GM18519 (cell line): ENCODE results near the gene ENTPD2.

ENCODE experiments used
- ATAC-seq: cut with Tn5 transposase; IDR thresholded peaks from one replicate; pipeline ENCODE4 v1.9.1; 2021; ENCODE audit warnings: mild to moderate bottlenecking, moderate library complexity; ENCODE audit not compliant: unreplicated experiment, low FRiP score

The ENTPD2 gene

GRCh38 chr9:137019891-137020683, 33.8 kb downstream of the ENTPD2 start:
- ATAC-seq, result no peak

GRCh38 chr9:137018761-137019559, 34.9 kb downstream of the ENTPD2 start:
- ATAC-seq, result no peak

- ATAC-seq, result no peak
Observed at GRCh38 chr9:137017791-137018497, 35.9 kb downstream of the ENTPD2 start.

- ATAC-seq, result no peak
Observed at GRCh38 chr9:137017071-137017470, 36.8 kb downstream of the ENTPD2 start.

- ATAC-seq, result no peak
Observed at GRCh38 chr9:137016436-137016835, 37.4 kb downstream of the ENTPD2 start.

GRCh38 chr9:137015976-137016375, 37.9 kb downstream of the ENTPD2 start:
- ATAC-seq, result no peak

- no peak for ATAC-seq
Observed at GRCh38 chr9:137015540-137015930, 38.3 kb downstream of the ENTPD2 start.

- no peak for ATAC-seq
Observed at GRCh38 chr9:137014776-137015539, 38.9 kb downstream of the ENTPD2 start.

GRCh38 chr9:137014166-137014565, 39.7 kb downstream of the ENTPD2 start:
- no peak for ATAC-seq

GRCh38 chr9:137013571-137013940, 40.3 kb downstream of the ENTPD2 start:
- ATAC-seq, result no peak

- no peak for ATAC-seq
Observed at GRCh38 chr9:137012694-137013570, 40.9 kb downstream of the ENTPD2 start.

GRCh38 chr9:137011907-137012675, 41.8 kb downstream of the ENTPD2 start:
- no peak for ATAC-seq

- no peak for ATAC-seq
Observed at GRCh38 chr9:137011156-137011555, 42.7 kb downstream of the ENTPD2 start.

GRCh38 chr9:137009938-137010732, 43.7 kb downstream of the ENTPD2 start:
- ATAC-seq, result no peak

- ATAC-seq, result no peak
Observed at GRCh38 chr9:137009217-137009616, 44.6 kb downstream of the ENTPD2 start.

- ATAC-seq, result no peak
Observed at GRCh38 chr9:137008312-137008711, 45.5 kb downstream of the ENTPD2 start.

GRCh38 chr9:137007816-137008270, 46.0 kb downstream of the ENTPD2 start:
- ATAC-seq, result no peak
